VCaP (cell line): Measurements from ENCODE around the gene ATP13A2.
"Not testable (repeated sequence)": the region's sequence is repeated elsewhere in the genome, so short reads cannot be mapped to it uniquely, and the experiment has no call there.

Experiments
- H3K27ac ChIP-seq: fragments of 450-650 bp; 2 replicates; pipeline ENCODE4 v1.5.1; 2017
- TF ChIP-seq, protein P1 (sequence below): fragments of 450-650 bp; conservative IDR thresholded peaks from 2 replicates; pipeline ENCODE4 v1.5.1; 2017; ENCODE audit warnings: mild to moderate bottlenecking, moderate library complexity

The ATP13A2 gene

DNA sequence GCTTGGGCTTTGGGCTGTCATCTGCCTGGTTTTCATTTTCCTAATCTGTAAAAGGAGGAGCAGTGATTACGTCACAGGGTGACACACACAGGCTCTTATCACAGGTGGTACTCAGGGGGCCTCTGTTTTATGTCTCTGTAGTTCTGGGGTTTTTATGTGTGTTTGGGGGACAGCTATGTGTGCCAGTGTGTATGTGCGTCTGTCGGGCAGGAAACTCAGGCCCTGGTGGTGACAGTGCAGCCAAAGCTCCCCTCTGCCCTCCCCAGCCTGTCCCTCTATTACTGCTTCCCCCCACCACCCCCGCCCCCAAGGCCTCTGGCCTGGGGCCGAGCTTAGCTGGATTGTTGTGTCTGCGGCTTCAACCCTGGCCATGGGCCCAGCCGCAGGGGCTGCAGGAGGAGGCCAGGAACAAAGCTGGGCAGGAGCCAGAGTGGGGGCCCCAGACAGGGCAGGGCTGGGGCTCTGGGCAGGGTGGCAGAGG is 44.6 kb downstream of the ATP13A2 start:
- no peak overlapping the region for H3K27ac ChIP-seq
- TF ChIP-seq, protein P1, sequence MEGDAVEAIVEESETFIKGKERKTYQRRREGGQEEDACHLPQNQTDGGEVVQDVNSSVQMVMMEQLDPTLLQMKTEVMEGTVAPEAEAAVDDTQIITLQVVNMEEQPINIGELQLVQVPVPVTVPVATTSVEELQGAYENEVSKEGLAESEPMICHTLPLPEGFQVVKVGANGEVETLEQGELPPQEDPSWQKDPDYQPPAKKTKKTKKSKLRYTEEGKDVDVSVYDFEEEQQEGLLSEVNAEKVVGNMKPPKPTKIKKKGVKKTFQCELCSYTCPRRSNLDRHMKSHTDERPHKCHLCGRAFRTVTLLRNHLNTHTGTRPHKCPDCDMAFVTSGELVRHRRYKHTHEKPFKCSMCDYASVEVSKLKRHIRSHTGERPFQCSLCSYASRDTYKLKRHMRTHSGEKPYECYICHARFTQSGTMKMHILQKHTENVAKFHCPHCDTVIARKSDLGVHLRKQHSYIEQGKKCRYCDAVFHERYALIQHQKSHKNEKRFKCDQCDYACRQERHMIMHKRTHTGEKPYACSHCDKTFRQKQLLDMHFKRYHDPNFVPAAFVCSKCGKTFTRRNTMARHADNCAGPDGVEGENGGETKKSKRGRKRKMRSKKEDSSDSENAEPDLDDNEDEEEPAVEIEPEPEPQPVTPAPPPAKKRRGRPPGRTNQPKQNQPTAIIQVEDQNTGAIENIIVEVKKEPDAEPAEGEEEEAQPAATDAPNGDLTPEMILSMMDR, result no peak

DNA sequence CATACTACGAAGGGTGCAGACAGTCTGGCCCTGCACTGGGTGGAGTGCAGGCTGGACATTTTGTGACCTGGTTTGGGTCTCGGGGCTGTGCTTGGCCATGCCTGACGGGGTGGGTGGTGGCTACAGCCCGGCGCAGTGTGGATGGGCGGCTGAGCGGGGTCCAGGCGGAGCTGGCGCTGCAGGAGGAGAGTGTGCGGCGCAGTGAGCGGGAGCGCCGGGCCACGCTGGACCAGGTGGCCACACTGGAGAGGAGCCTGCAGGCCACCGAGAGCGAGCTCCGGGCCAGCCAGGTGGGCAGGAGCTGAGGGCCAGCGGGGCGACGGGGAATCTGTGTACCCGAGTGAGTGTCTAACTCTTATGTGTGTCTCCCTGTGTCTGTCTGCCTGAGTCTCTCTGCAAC is 45.4 kb downstream of the ATP13A2 start:
- H3K27ac ChIP-seq, result no peak overlapping the region
- TF ChIP-seq, protein P1, result no peak

DNA sequence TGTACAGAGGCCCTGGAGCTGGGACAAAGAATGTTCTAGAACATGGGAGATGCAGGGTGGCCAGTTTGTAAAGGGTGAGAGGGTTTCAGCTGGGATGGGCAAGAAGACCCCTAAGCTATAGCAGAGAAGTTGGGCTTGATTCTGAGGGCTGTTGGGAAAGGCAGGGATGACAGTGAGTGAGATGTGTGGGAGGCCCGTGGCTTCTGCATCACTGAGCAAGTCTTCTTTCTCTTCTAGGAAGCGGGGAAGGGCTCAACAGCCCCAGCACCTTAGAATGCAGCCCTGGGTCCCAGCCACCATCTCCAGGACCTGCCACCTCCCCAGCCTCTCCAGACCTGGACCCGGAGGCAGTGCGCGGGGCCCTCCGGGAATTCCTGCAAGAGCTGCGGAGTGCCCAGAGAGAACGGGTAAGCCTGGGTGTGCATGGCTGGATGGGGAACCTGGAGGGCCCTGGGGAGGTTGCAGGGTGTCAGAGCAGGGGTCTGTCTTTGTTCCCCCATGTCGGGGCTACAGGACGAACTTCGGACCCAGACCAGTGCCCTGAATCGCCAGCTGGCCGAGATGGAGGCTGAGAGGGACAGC is 46.2 kb downstream of the ATP13A2 start:
- no peak overlapping the region for H3K27ac ChIP-seq
- TF ChIP-seq, protein P1, result no peak

DNA sequence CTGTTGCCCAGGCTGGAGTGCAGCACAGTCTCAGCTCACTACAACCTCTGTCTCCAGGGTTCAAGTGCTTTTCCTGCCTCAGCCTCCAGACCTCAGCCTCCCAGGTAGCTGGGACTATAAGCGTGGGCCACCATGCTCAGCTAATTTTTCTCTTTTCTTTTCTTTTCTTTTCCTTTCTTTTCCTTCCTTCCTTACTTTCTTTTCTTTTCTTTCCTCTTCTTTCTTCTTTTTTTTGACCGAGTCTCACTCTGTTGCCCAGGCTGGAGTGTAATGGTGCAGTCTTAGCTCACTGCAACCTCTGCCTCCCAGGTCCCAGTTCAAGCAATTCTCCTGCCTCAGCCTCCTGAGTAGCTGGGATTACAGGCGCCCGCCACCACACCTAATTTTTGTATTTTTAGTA is 47.6 kb downstream of the ATP13A2 start:
- H3K27ac ChIP-seq, result not testable (repeated sequence)

DNA sequence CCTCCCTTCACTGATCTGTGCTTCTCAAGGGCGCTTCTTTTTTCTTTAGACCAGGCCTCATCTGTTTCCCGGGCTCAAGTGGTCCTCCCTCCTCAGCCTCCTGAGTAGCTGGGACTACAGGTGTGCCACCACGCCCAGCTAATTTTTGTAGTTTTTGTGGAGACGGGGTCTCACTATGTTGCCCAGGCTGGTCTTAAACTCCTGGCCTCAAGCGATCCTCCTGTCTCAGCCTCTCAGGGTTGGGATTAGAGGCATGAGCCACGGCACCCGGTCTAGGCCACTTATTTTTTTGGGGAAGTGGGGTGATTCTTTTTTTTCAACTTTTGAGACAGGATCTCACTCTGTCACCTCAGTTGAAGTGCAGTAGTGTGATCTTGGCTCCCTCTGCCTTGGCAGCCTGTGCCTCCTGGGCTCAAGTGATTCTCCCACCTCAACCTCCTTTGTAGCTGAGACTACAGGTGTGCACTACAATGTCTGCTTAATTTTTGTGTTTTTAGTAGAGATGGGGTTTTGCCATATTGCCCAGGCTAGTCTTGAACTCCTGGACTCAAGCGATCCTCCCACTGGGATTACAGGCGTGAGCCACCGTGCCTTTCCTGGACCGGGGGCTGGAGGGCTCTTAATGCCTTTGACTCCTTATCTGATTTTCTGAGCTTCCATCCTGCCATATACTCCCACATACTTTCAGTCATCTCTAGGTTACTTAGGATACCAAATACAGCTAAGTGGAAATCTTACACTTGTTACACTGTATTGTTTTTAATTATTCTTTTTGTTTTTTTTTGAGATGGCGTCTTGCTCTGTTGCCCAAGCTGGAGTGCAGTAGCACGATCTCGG is 50.2 kb downstream of the ATP13A2 start:
- TF ChIP-seq, protein P1, result no peak
- H3K27ac ChIP-seq, result peak overlapping the region; percentile 86

DNA sequence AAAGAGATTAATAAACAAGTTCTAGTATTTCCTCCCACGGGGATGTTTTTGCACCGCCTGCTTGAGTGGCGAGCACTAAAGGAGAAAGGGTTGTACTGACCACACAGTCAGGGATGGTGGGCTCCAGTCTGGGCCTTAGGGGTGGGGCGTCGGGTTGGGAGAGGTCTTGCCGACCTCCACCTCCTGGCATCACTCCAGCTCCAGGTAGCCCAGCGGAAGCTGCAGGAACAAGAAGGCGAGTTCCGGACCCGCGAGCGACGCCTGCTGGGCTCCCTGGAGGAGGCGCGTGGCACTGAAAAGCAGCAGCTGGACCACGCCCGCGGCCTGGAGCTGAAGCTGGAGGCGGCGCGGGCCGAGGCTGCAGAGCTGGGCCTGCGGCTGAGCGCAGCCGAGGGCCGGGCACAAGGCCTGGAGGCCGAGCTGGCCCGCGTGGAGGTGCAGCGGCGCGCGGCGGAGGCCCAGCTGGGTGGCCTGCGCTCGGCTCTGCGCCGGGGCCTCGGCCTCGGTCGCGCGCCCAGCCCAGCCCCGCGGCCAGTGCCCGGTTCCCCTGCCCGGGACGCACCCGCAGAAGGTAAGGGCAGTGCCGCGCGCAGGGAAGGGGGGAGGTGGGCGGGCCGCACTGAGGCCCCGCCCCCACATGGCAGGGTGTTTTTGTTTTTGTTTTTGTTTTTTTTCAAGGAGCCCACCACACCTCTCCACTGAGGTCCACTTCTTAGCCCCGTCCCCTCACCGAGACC is 51.0 kb downstream of the ATP13A2 start:
- peak overlapping the region; percentile 86 for H3K27ac ChIP-seq
- TF ChIP-seq, protein P1, result peak; percentile 89

DNA sequence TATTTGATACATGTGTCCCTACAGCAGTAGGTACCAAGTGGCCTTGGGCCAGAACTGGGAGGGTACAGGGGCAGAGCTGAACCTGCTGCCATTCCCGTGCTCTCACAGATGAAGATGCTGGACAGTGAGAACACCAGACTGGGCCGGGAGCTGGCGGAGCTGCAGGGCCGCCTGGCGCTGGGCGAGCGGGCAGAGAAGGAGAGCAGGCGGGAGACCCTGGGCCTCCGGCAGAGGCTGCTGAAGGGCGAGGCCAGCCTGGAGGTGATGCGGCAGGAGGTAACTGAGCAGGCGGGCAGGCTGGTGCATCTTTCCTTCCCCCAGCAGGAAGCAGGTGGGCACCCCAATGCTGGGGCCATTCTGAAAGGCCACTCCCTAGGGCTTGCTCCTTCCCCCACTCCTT is 53.3 kb downstream of the ATP13A2 start:
- TF ChIP-seq, protein P1, result no peak
- no peak overlapping the region for H3K27ac ChIP-seq
